ENCODE measurements around the gene AIP. TPM values are rescaled to one million over a fixed set of nuclear protein-coding genes. Genes with fewer than 3 reads are reported as not detected.

Gene AIP
- total and polyA plus RNA-seq, 2 of the 8 experiments (the other 6 are each of a cell fraction or from before 2014, with no cell fraction given), result 29.8 to 54.4 TPM

- TF ChIP-seq CHD1 (IDR thresholded peaks at IDR 0.05; ENCODE audit: low read depth, low read length) (no peak), POLR2A (IDR thresholded peaks at IDR 0.05; ENCODE audit: control extremely low read depth in 1 of 2, low read depth in 2 of 2, low read length in 2 of 2) (no peak), KDM1A (IDR thresholded peaks at IDR 0.05; ENCODE audit: borderline replicate concordance, low read length) (no peak), SAP30 (IDR thresholded peaks at IDR 0.05; ENCODE audit: insufficient read depth, insufficient replicate concordance, low read length) (no peak), CBX5 (IDR thresholded peaks at IDR 0.05; ENCODE audit: low read depth, low read length) (no peak)
- TF ChIP-seq, protein P1, sequence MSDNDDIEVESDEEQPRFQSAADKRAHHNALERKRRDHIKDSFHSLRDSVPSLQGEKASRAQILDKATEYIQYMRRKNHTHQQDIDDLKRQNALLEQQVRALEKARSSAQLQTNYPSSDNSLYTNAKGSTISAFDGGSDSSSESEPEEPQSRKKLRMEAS (IDR thresholded peaks at IDR 0.05), result no peak
- TF ChIP-seq, protein P2, sequence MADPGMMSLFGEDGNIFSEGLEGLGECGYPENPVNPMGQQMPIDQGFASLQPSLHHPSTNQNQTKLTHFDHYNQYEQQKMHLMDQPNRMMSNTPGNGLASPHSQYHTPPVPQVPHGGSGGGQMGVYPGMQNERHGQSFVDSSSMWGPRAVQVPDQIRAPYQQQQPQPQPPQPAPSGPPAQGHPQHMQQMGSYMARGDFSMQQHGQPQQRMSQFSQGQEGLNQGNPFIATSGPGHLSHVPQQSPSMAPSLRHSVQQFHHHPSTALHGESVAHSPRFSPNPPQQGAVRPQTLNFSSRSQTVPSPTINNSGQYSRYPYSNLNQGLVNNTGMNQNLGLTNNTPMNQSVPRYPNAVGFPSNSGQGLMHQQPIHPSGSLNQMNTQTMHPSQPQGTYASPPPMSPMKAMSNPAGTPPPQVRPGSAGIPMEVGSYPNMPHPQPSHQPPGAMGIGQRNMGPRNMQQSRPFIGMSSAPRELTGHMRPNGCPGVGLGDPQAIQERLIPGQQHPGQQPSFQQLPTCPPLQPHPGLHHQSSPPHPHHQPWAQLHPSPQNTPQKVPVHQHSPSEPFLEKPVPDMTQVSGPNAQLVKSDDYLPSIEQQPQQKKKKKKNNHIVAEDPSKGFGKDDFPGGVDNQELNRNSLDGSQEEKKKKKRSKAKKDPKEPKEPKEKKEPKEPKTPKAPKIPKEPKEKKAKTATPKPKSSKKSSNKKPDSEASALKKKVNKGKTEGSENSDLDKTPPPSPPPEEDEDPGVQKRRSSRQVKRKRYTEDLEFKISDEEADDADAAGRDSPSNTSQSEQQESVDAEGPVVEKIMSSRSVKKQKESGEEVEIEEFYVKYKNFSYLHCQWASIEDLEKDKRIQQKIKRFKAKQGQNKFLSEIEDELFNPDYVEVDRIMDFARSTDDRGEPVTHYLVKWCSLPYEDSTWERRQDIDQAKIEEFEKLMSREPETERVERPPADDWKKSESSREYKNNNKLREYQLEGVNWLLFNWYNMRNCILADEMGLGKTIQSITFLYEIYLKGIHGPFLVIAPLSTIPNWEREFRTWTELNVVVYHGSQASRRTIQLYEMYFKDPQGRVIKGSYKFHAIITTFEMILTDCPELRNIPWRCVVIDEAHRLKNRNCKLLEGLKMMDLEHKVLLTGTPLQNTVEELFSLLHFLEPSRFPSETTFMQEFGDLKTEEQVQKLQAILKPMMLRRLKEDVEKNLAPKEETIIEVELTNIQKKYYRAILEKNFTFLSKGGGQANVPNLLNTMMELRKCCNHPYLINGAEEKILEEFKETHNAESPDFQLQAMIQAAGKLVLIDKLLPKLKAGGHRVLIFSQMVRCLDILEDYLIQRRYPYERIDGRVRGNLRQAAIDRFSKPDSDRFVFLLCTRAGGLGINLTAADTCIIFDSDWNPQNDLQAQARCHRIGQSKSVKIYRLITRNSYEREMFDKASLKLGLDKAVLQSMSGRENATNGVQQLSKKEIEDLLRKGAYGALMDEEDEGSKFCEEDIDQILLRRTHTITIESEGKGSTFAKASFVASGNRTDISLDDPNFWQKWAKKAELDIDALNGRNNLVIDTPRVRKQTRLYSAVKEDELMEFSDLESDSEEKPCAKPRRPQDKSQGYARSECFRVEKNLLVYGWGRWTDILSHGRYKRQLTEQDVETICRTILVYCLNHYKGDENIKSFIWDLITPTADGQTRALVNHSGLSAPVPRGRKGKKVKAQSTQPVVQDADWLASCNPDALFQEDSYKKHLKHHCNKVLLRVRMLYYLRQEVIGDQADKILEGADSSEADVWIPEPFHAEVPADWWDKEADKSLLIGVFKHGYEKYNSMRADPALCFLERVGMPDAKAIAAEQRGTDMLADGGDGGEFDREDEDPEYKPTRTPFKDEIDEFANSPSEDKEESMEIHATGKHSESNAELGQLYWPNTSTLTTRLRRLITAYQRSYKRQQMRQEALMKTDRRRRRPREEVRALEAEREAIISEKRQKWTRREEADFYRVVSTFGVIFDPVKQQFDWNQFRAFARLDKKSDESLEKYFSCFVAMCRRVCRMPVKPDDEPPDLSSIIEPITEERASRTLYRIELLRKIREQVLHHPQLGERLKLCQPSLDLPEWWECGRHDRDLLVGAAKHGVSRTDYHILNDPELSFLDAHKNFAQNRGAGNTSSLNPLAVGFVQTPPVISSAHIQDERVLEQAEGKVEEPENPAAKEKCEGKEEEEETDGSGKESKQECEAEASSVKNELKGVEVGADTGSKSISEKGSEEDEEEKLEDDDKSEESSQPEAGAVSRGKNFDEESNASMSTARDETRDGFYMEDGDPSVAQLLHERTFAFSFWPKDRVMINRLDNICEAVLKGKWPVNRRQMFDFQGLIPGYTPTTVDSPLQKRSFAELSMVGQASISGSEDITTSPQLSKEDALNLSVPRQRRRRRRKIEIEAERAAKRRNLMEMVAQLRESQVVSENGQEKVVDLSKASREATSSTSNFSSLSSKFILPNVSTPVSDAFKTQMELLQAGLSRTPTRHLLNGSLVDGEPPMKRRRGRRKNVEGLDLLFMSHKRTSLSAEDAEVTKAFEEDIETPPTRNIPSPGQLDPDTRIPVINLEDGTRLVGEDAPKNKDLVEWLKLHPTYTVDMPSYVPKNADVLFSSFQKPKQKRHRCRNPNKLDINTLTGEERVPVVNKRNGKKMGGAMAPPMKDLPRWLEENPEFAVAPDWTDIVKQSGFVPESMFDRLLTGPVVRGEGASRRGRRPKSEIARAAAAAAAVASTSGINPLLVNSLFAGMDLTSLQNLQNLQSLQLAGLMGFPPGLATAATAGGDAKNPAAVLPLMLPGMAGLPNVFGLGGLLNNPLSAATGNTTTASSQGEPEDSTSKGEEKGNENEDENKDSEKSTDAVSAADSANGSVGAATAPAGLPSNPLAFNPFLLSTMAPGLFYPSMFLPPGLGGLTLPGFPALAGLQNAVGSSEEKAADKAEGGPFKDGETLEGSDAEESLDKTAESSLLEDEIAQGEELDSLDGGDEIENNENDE (IDR thresholded peaks at IDR 0.05; ENCODE audit: insufficient replicate concordance, low read length), result no peak
These were observed 13.3 kb downstream of the AIP start (continued) for GRCh38 chr11:67496113-67496512.

All from H1 (cell line).